Astrocyte (in vitro differentiated cells and primary cell): ENCODE measurements around the gene DFFB.

Source experiments
- CTCF ChIP-seq: IDR thresholded peaks from 2 replicates; pipeline ENCODE4 v1.5.1; 2011; ENCODE audit warnings: low read depth, mild to moderate bottlenecking, inconsistent platforms, low read length, moderate library complexity; ENCODE audit not compliant: insufficient read depth
- EZH2 ChIP-seq: IDR thresholded peaks from 2 replicates; pipeline ENCODE4 v1.6.1; 2012; ENCODE audit warnings: mild to moderate bottlenecking, low read length, inconsistent platforms; ENCODE audit not compliant: insufficient read depth

- TF ChIP-seq CTCF (no peak), EZH2 (no peak)
Observed at GRCh38 chr1:3914911-3915310, 57.6 kb downstream of the DFFB start.
